SJSA1 (cell line): ENCODE results near the gene TGIF2. TPM values are rescaled to one million over a fixed set of nuclear protein-coding genes. Genes with fewer than 3 reads are reported as not detected.
A peak's percentile ranks its signal among the peaks of the same experiment; 100 is the strongest.

Source experiments
- DNase-seq, 2 experiments: peaks; one replicate each; pipeline ENCODE4 v3.0.0-alpha.2; 2015 to 2020; ENCODE audit warnings: low spot score in 2 of 2, low read depth in 1 of 2
- H3K27ac ChIP-seq: fragments of 250-450 bp; sonication (Bioruptor Pico); 2 replicates; pipeline ENCODE4 v1.5.1; 2020; ENCODE audit warnings: mild to moderate bottlenecking, moderate library complexity
- H3K27me3 ChIP-seq: fragments of 250-450 bp; sonication (Bioruptor Pico); replicated peaks from 2 replicates; pipeline ENCODE4 v1.5.1; 2020; ENCODE audit warnings: mild to moderate bottlenecking, moderate library complexity
- H3K36me3 ChIP-seq: fragments of 250-450 bp; sonication (Bioruptor Pico); 2 replicates; pipeline ENCODE4 v1.5.1; 2020; ENCODE audit warnings: mild to moderate bottlenecking
- H3K4me1 ChIP-seq: fragments of 250-450 bp; sonication (Bioruptor Pico); replicated peaks from 2 replicates; pipeline ENCODE4 v1.6.1; 2021; ENCODE audit warnings: mild to moderate bottlenecking
- H3K4me3 ChIP-seq: fragments of 250-450 bp; sonication (Bioruptor Pico); 2 replicates; pipeline ENCODE4 v1.5.1; 2020; ENCODE audit warnings: mild to moderate bottlenecking
- H3K9me3 ChIP-seq: fragments of 250-450 bp; sonication (Bioruptor Pico); replicated peaks from 2 replicates; pipeline ENCODE4 v1.5.1; 2020; ENCODE audit warnings: mild to moderate bottlenecking
- total RNA-seq: library from RNA; depleted of rRNA; stranded (reverse); fragments of >200 nt; shearing (Covaris generic); gene quantifications from 2 replicates; pipeline ENCODE4 v1.2.3, GENCODE V29; 2014

TGIF2 gene
- total RNA-seq, 1 experiment from 2014 or later, result 13.8 TPM

- no peaks in the 10 kb centered on the region for H3K27me3 ChIP-seq
- no peak for DNase-seq
- H3K4me3 ChIP-seq, result no peak overlapping the region
- H3K36me3 ChIP-seq, result peaks cover 31% of the 10 kb centered on the region
- H3K27ac ChIP-seq, result no peak overlapping the region
- H3K9me3 ChIP-seq, result no peaks in the 10 kb centered on the region
- H3K4me1 ChIP-seq, result peaks cover 19% of the 10 kb centered on the region
Observed at GRCh38 chr20:36578356-36579041, 5.1 kb downstream of the TGIF2 start.

GRCh38 chr20:36579996-36580545, 6.7 kb downstream of the TGIF2 start:
- DNase-seq, result no peak
- H3K9me3 ChIP-seq, result no peaks in the 10 kb centered on the region

GRCh38 chr20:36582322-36582721, 8.9 kb downstream of the TGIF2 start:
- DNase-seq, result no peak
- H3K9me3 ChIP-seq, result no peaks in the 10 kb centered on the region
- no peak overlapping the region for H3K27ac ChIP-seq
- peaks cover 27% of the 10 kb centered on the region for H3K36me3 ChIP-seq
- H3K4me3 ChIP-seq, result no peak overlapping the region
- H3K4me1 ChIP-seq, result peaks cover 14% of the 10 kb centered on the region
- H3K27me3 ChIP-seq, result no peaks in the 10 kb centered on the region

More at GRCh38 chr20:36579996-36580545, 6.7 kb downstream of the TGIF2 start:
- Histone ChIP-seq H3K27ac (no peak overlapping the region), H3K36me3 (peaks cover 27% of the 10 kb centered on the region), H3K27me3 (no peaks in the 10 kb centered on the region), H3K4me3 (no peak overlapping the region), H3K4me1 (peaks cover 18% of the 10 kb centered on the region)

- H3K36me3 ChIP-seq, result peaks cover 27% of the 10 kb centered on the region
- H3K4me3 ChIP-seq, result no peak overlapping the region
- no peaks in the 10 kb centered on the region for H3K9me3 ChIP-seq
- peaks cover 14% of the 10 kb centered on the region for H3K4me1 ChIP-seq
- no peak overlapping the region for H3K27ac ChIP-seq
- DNase-seq, result no peak
- H3K27me3 ChIP-seq, result no peaks in the 10 kb centered on the region
Observed at GRCh38 chr20:36582821-36583220, 9.4 kb downstream of the TGIF2 start.

GRCh38 chr20:36584018-36584481, 10.7 kb downstream of the TGIF2 start:
- peaks cover 14% of the 10 kb centered on the region for H3K4me1 ChIP-seq
- H3K27ac ChIP-seq, result no peak overlapping the region
- peaks cover 27% of the 10 kb centered on the region for H3K36me3 ChIP-seq
- H3K9me3 ChIP-seq, result no peaks in the 10 kb centered on the region
- no peak overlapping the region for H3K4me3 ChIP-seq
- DNase-seq, result no peak
- no peaks in the 10 kb centered on the region for H3K27me3 ChIP-seq

- Histone ChIP-seq H3K4me1 (peaks cover 14% of the 10 kb centered on the region), H3K27me3 (no peaks in the 10 kb centered on the region), H3K27ac (no peak overlapping the region), H3K9me3 (no peaks in the 10 kb centered on the region), H3K36me3 (peaks cover 21% of the 10 kb centered on the region), H3K4me3 (no peak overlapping the region)
- peak; percentile 64 to 65 for DNase-seq
Observed at GRCh38 chr20:36585410-36586125, 12.2 kb downstream of the TGIF2 start.

GRCh38 chr20:36587388-36588070, 14.1 kb downstream of the TGIF2 start:
- Histone ChIP-seq H3K27ac (no peak overlapping the region), H3K27me3 (no peaks in the 10 kb centered on the region), H3K36me3 (peaks cover 15% of the 10 kb centered on the region), H3K9me3 (no peaks in the 10 kb centered on the region), H3K4me3 (no peak overlapping the region), H3K4me1 (peaks cover 14% of the 10 kb centered on the region)
- no peak for DNase-seq

GRCh38 chr20:36591281-36591680, 17.9 kb downstream of the TGIF2 start:
- Histone ChIP-seq H3K27me3 (no peaks in the 10 kb centered on the region), H3K9me3 (no peaks in the 10 kb centered on the region; the same call in 1 of the 2 replicates), H3K36me3 (peaks cover 13% of the 10 kb centered on the region), H3K4me3 (no peak overlapping the region), H3K4me1 (no peaks in the 10 kb centered on the region), H3K27ac (no peak overlapping the region)
- DNase-seq, result no peak

- no peak overlapping the region for H3K27ac ChIP-seq
- H3K9me3 ChIP-seq, result no peaks in the 10 kb centered on the region; the same call in 1 of the 2 replicates
- no peak for DNase-seq
- H3K27me3 ChIP-seq, result no peaks in the 10 kb centered on the region
- H3K4me3 ChIP-seq, result no peak overlapping the region
- peaks cover 13% of the 10 kb centered on the region for H3K36me3 ChIP-seq
- no peaks in the 10 kb centered on the region for H3K4me1 ChIP-seq
Observed at GRCh38 chr20:36591854-36592641, 18.7 kb downstream of the TGIF2 start.

GRCh38 chr20:36593347-36593929, 20.0 kb downstream of the TGIF2 start:
- Histone ChIP-seq H3K9me3 (no peaks in the 10 kb centered on the region; the same call in 1 of the 2 replicates), H3K27me3 (no peaks in the 10 kb centered on the region), H3K4me1 (peaks cover 2% of the 10 kb centered on the region), H3K27ac (no peak overlapping the region), H3K4me3 (no peak overlapping the region), H3K36me3 (peaks cover 13% of the 10 kb centered on the region)
- DNase-seq, result no peak

- DNase-seq, result no peak
- no peak overlapping the region for H3K4me3 ChIP-seq
- H3K9me3 ChIP-seq, result no peaks in the 10 kb centered on the region
Observed at GRCh38 chr20:36599912-36600345, 26.5 kb downstream of the TGIF2 start.

GRCh38 chr20:36601540-36601939, 28.1 kb downstream of the TGIF2 start:
- no peaks in the 10 kb centered on the region for H3K27me3 ChIP-seq
- DNase-seq, result no peak
- no peaks in the 10 kb centered on the region for H3K9me3 ChIP-seq
- peaks cover 15% of the 10 kb centered on the region for H3K4me1 ChIP-seq
- no peak overlapping the region for H3K4me3 ChIP-seq
- H3K36me3 ChIP-seq, result peaks cover 7% of the 10 kb centered on the region
- H3K27ac ChIP-seq, result no peak overlapping the region

More at GRCh38 chr20:36599912-36600345, 26.5 kb downstream of the TGIF2 start:
- Histone ChIP-seq H3K4me1 (peaks cover 11% of the 10 kb centered on the region), H3K36me3 (no peaks in the 10 kb centered on the region), H3K27ac (no peak overlapping the region), H3K27me3 (no peaks in the 10 kb centered on the region)
